Activated CD4-positive, CD25-positive, alpha-beta regulatory T cell treated with anti-CD3 and anti-CD28 coated beads, Interleukin-2, amount 50 U/mL, for 16 hours (primary cell): ENCODE results near the gene TOE1.

Experiments used
- DNase-seq: peaks from one replicate; pipeline ENCODE4 v3.0.0-alpha.2; 2020; ENCODE audit warnings: low read depth, low spot score

The TOE1 gene

DNA sequence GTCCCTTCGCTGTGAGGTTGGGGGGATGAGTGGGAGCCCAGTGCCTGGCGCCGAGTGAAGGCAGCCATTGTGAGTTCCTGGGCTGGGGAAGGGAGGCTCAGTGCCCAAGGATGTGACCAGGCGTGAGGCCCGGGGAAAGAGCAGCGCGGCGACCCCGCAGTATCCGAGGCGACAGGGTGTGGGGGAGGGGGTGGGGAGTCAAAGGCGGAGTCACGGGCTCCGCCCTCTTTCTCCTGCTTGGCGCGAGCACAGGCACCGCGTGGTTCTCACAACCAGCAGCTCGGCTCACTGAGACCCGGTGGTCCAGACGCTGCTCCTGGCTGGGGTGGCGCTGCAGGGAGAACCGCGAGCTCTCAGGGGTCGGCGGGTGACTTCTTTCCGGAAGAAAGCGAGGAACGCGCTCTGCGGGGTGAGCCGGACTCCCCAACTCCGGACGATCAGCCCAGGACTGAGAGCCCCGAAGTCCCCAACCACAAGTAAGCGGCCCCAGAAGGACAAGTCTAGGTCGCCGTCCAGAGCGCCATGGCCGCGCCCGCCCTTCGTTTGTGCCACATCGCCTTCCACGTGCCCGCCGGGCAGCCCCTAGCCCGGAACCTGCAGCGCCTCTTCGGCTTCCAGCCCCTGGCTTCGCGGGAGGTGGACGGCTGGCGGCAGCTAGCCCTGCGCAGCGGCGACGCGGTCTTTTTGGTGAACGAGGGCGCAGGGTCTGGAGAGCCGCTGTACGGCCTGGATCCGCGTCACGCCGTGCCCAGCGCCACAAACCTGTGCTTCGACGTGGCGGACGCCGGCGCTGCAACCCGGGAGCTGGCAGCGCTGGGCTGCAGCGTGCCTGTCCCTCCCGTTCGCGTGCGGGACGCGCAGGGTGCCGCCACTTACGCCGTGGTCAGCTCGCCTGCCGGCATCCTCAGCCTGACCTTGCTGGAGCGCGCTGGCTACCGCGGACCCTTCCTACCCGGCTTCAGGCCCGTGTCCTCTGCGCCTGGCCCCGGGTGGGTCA lies 13.0 kb upstream of the TOE1 start, which contains the start of gene HPDL:
Gene HPDL (plus strand): TSS at position 269 of the 997 bp plus-strand sequence. CDS start 254 bp downstream, at position 523.
- no peak for DNase-seq

DNA sequence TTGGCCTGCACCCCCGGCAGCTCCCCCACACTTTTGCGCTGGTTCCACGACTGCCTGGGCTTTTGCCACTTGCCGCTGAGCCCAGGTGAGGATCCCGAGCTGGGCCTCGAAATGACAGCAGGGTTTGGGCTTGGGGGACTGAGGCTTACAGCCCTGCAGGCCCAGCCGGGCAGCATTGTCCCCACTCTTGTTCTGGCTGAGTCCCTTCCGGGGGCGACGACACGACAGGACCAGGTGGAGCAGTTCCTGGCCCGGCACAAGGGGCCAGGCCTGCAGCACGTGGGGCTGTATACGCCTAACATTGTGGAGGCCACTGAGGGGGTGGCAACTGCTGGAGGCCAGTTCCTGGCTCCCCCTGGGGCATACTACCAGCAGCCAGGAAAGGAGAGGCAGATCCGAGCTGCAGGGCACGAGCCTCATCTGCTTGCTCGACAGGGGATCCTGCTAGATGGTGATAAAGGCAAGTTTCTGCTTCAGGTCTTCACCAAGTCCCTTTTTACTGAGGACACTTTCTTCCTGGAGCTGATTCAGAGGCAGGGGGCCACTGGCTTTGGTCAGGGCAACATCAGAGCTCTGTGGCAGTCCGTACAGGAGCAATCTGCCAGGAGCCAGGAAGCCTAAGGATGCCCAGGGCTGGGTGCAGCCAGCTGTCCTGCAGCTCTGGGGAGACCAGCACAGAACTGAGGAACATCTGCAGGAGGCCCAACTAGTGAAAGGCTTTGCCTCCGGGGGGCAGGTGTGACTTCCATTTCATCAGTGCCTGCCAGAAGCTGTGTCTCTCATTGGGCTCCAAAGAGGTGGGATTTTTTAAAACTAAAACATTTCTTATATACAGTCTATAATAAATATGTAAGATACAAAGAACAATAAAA lies 12.1 kb upstream of the TOE1 start:
- no peak for DNase-seq

DNA sequence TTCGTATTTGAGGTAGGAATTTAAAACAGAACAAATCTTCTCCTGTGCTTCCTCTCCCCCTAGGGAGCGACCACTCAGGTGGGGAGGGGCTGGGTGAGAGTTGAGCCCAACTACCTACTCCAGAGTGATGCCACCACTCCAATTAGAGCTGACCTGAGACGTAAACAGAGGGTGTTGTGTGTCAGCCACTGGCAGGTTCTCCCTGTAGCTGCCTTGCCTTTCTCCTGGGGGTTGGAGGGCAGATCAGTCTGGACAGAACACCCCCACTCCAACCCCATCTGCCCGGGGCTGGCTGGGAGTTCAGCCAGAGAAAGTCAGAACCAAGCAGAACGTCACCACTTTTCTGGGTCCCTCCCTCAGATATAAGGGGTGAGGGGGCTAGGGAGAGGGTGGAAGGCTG lies 11.3 kb upstream of the TOE1 start:
- DNase-seq, result no peak

DNA sequence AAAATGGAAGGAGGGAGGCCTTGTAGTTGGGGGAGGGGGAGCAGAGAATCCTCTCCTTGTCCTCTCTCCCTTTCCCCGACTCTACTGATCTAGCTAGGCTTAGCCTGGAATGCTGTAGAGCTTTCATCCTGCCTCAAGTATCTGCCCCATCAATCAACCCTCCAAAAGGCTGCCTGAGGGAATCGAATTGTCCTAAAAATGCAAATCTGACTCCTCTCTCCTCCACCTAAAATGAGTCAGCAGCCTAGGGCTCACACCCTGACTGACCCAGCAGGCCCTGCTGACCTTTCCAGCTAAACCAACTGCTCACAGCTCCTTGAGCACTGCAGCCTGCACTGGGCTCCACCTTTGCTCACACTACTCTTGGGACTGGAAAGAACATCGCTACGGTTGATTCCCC lies 10.5 kb upstream of the TOE1 start:
- no peak for DNase-seq

DNA sequence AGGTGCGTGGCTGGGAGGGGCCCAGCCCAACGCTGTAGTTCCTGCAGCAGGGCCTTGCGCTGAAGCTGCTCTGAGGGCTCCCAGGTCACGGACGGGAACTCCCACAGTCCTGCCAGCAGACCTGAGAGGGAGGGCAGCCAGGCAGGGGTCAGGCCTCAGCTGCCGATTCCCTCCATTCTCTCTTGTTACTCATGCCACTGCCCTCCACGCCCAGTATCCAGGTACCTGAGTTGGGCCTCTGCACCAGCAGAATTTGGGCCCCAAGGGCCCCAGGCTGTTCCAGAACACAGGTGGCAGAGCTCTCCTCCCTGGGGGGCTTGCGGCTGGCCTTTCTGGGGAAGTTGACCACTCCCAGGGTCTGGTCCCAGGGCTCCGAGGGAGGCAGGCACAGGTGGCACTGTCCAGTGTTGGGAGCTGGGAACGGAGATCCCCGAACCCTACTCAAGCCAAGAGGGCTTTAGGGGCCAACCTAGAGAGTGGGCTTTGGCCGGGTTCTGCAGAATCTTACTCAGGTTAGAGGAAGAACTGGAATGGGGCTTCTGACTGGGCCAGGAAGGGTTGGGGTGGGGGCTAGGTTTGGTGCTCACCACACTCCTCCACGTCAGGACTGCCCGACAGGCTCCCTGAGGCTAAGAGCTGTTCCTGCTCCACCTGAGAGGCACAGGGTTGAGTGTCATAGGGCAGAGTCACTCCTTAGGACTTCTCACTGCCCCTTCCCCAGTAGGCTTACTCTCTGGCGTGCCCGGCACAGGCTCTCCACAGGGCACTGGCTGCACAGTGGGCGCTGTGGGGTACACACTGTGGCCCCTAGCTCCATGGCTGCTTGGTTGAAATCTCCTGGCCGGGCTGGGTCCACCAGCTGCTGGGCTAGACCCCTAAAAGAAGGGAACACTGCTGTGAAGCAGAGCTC lies 8.3 kb upstream of the TOE1 start:
- no peak for DNase-seq

DNA sequence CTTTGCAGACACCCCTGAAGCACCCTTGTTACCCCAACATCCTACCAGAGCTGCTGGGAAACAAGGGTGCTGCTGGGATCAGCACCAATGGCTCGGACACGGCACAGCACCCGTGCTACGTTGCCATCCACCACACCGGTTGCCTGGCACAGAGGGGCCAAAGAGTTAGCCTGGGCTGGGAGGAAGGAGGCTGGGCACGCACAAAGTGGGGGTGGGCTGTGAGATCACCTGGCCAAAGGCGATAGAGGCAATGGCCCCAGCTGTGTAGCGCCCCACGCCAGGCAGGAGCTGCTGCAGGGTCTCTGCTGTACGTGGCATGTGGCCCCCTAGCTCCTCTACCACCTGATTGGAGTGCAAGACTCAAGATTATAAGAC lies 7.6 kb upstream of the TOE1 start:
- DNase-seq, result no peak

DNA sequence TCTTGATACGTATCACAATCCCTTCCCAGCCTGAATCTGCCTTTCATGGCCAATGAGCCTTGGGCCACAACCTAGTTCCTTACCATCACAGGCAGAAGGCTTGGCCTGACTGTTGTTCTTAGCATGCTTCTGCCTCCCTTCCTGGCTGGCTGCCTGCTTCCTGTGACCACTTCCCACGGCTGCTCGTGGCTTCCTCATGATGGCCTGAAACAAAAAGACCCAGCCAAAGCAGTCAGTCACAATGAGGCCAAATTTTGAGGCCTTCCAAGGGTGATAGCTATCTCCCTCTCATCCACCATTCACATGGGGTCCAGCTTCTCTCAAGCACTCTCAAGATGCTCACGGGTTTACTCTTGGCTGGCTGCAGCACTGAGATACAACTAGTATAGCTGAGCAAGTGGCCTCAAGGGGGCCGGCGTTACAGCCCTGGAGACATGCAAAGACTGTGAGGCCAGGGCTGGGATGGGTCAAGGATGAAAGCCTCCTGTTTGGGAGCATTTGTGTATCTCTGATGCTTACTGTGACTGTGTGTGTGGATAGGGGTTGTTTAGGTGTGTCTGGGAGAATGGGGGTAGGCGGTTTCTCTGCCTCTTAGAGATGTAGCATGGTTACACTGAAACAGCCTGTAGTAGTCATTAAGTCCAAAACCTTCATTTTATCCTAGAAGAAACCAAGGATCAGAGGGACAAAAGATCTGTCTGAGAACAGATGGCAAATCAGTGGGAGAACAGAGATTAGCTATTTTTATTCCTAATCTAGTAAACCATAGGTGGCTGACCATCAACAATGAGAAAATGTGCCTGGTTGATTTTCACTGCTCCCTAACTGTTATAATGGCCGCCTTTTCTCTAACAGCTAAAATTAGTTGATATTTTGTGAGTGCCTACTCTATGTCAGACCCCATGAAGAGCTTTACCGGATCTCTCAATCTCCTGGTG lies 5.4 kb upstream of the TOE1 start:
- no peak for DNase-seq

DNA sequence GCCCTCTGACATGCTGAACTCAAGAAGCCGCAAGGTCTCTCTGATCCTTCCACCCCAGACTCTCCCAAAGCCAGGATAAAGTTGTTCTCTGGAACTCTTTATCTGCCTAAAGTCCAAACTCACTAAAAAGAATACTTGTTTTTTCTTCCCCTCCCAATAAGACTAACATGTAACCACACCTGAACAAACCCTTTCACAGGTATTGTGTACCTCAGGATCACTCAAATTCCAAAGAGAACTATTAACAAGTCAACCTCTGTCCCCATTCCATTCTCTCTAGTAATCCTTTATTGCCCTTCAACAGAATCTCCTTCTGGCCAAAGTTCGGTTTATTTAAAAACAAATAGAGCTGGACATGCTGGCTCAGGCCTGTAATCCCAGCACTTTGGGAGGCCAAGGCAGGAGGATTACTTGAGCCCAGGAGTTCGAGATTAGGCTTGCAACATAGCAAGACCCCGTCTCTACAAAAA lies 4.1 kb upstream of the TOE1 start:
- no peak for DNase-seq

DNA sequence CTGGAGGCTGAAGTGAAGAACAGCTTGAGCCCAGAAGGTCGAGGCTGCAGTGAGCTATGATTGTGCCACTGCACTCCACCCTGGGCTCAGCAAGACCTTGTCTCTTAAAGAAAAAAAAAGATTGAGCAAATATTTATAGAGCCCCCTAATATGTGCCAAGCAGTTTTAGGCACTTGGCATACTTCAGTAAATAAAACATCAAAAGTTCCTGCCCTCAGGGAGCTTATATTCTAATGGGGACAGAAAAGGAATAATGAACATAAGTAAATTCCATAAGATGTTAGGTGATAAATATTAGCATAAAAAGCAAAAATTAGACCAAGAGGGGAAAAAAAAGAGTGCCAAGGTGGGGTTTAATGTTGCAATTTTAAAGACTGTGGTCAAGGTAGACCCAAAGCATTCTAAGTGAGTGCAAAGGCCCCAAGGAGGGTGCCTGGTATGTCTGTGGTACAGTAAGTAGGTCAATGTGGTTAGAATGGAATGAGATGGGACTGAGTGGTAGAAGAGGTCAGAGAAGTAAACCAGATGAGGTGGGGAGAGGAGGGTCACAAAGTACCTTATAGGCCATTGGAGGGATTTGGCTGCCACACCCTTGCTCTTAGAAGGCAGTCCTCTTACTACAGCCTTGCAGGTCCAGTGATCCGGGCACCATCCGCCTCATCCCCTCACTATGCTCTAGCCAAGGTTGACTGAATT lies 2.2 kb upstream of the TOE1 start:
- no peak for DNase-seq

DNA sequence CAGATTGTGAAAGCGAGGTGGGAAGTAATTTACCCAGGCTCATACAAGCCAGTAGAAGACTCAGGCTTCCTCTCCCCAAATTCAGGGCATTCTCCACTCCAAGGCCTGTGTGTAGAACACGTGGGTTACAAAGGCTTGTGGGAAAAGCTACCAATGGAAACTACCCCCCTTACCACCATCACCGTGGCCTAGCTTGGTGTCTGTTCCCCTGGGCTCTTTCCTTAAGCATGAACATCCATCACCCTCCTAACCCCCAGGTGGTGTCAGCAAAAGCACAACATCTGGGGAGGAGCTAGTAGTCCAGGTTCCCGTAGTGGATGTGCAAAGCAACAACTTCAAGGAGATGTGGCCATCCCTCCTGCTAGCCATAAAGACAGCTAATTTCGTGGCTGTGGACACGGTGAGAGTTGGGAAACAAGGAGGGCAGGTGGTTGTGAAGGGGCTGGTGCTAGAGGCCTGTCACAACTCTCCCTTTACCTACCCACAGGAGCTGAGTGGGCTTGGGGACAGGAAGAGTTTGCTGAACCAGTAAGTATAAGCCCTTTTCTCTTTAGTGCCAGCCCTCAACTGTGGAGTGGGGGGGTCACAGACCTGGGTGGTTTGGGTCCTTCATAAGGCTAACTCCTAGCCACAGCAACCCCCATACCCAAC lies 971 bp downstream of the TOE1 start:
- no peak for DNase-seq

DNA sequence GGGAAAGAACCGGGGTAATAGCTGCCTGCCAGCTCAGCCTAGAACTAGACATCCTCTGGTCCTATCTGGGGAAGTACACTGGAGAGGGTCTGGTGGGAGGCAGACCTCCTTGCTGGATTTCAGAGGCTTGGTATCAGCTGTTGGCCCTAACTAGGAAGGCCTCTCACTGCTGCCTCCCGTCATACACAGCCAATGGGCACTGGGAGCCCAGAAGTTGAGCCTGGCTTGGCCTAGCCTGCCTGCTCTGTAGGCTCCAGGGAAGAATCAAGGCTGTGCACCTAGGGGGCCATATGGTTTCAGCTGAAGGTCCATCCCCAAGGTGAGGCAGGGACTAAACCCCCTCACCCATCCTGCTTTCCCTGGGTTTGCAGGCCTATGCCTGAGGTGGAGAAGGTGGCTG lies 4.5 kb downstream of the TOE1 start:
- DNase-seq, result no peak

DNA sequence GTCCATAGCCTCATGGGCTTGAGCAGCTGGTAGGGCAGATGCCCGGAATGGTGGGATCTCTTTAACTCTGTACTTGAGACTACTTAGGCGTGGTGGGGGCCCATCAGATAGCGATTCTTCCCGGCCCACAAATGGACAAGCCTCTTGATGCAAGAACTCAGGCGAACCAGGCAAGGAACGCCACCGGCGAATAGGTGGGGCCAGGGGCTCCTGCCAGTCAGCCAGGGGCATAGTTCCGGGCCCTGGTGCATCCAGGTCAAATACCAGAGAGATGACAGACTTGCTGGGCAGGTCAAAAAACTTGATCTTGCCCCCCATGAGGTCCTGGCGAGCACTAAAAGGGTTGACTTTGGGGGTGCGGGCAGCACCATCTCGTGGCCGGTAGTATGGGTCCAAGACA lies 5.0 kb downstream of the TOE1 start:
- DNase-seq, result no peak

DNA sequence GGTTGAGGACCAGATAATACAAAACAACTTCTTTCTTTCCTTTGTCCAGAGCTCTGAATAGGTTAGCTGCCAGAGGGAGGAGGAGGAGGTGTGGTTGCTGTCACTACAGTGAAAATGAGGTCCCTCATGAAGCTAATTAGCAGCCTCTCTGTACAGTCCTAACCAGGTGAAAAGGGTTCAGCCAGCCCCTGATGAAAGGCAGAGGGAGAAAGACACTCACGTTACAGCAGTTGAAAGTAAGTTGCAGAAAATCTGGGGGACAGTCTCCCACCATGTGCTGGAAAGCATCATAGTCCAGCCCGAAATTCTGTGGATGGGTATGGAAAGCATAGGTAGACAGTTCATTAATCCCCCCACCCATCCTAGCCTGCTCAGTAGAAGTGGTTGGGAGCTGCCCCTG lies 6.5 kb downstream of the TOE1 start:
- no peak for DNase-seq

DNA sequence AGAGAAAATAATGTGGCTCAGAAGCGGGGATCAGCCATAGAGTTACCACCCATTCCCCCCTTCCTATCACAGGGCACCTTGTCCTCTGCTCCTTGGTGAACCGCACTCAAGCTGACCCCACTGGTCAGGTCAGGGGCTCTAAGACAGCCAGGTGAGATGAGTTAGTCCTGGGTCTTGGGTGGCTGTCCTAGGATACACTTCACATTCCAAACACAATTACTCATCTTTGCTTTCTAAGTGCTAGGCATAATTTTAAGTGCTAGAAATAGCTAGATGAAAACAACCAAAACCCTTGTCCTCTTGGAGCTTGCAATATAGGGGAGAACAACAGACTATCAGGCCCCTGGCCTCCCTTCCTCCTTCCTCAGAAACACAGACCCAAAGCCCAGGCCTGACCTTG lies 8.1 kb downstream of the TOE1 start:
- no peak for DNase-seq

DNA sequence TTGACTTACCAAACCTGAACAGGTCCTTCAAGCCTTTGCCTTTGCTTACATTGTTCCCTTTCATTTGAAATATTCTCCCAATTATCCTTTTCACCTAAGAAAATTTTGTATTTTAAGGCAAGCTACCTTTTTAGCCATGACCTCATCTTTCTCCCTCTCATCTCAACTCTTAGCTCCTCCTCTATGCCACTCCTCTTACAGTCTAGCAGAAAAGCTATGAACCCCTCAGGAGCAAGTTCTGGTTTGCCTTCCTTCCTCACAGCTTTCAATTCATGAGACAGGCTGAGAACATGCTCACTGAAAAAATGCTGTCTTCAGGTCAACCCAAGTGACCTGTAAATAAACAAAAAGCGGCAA lies 8.6 kb downstream of the TOE1 start:
- no peak for DNase-seq

DNA sequence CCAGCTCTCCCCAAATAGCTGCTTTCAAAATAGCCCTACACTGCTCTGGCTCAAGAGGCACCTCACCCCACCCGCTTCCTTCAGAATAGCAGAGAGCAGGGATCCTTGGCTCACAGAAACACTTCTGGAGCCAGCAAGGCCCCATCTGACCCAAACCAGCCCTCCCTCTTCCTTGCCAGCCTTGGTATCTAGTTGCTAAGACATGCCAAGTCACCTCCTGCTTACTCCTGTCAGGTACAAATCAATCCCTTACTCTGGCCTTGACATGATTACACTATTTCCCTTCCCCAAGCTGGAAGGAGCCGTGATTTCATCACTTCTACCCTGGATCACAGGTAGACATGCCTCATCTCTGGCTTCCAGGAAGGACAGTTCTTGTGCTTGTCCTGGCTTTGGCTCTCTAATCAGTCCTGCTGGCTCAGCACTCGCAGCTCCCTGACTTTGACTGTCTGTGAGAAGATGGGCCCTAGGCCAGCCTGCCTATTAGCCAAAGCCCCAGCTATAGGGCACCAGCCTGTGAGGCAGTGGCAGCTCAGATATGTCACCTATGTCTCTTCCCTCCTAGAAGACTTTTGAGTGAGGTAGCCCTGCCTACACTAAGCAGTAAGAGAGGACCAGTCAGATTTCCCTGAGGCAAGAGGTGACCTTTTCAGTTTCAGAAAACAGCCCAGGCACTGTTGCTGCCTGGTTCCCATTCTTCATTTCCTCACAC lies 9.2 kb downstream of the TOE1 start:
- DNase-seq, result no peak

DNA sequence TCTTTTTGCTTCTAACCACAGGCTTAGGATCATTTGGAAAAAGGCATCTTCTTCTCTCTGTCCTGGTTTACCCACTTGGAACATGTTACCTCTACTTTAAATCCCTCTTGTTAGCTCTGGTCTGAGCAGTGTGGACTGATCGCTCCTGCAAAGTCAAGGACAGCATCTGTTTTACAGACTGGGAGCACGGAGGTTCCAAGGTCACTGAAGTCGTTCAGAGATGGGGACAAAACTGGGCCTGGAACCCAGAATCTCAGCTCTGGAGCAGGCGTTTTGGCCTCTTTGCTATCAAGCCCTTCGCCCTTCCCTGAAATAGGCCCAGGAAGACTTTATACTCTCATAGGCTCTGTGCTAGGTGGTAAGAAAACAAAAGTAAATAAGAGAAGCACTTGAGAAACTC lies 11.5 kb downstream of the TOE1 start:
- DNase-seq, result no peak

DNA sequence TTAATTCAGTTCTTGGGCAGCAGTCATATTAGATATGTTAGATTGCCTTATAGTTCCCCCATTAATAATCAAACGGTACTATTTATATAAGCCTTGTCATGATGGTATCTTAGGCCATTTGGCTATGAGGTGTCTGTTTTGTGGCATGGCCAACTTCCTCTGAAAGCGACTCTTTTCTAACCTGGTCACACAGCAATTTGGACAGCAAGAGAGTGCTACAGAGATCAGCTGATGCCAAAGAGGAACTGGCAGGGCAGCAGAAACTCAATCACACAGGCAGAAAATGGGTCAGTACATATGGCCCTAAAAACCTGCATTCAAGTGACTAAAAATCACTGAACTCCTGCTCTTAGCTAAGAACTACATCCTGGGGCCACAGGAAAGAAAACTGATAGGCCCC lies 13.7 kb downstream of the TOE1 start:
- no peak for DNase-seq

DNA sequence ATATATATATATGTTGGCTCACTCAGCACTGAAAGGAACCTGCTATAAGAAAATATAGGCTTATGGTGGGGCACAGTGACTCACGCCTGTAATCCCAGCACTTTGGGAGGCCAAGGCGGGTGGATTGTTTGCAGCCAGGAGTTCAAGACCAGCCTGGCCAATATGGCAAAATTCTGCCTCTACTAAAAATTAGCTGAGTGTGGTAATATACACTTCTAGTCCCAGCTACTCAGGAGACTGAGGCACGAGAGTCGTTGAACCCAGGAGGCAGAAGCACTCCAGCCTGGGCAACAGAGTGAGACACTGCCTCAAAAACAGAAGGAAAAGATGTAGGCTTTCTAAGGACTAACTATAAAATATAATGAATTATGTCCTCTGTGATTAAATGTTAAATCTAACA lies 14.9 kb downstream of the TOE1 start:
- no peak for DNase-seq
